K562 (cell line): ENCODE data around the gene IGIP. TPM values are rescaled to one million over a fixed set of nuclear protein-coding genes. Genes with fewer than 3 reads are reported as not detected.

Experiments used
- BACH1 ChIP-seq: fragments of 200-800 bp; sonication (Bioruptor generic); IDR thresholded peaks from 2 replicates; pipeline ENCODE4 v1.6.1; 2016; ENCODE audit warnings: missing genetic modification characterization, missing compliant biosample characterization
- BRD9 ChIP-seq: fragments of 450-650 bp; IDR thresholded peaks from 2 replicates; pipeline ENCODE4 v1.6.1; 2018; ENCODE audit warnings: low read depth; ENCODE audit not compliant: partially characterized antibody
- CEBPZ ChIP-seq: fragments of 150-350 bp; IDR thresholded peaks from 2 replicates; pipeline ENCODE4 v1.6.1; 2014; ENCODE audit warnings: low read depth, mild to moderate bottlenecking, low read length, borderline replicate concordance
- DLX4 ChIP-seq: fragments of 250-450 bp; sonication (Bioruptor Pico); IDR thresholded peaks from 2 replicates; pipeline ENCODE4 v1.6.1; 2021; ENCODE audit warnings: mild to moderate bottlenecking
- ELF4 ChIP-seq: fragments of 450-650 bp; formaldehyde crosslinking; IDR thresholded peaks from 2 replicates; pipeline ENCODE4 v1.4.0; 2022; ENCODE audit warnings: missing genetic modification characterization
- FOS ChIP-seq: IDR thresholded peaks from 3 replicates; pipeline ENCODE4 v1.6.1; 2011; ENCODE audit not compliant: insufficient read length; ENCODE audit errors: extremely low read depth
- HES1 ChIP-seq: fragments of 450-650 bp; IDR thresholded peaks from 2 replicates; pipeline ENCODE4 v1.6.1; 2016; ENCODE audit warnings: low read depth, mild to moderate bottlenecking, moderate library complexity
- HMG20B ChIP-seq: fragments of 250-450 bp; sonication (Bioruptor Pico); IDR thresholded peaks from 2 replicates; pipeline ENCODE4 v1.5.0; 2021; ENCODE audit warnings: mild to moderate bottlenecking
- NFATC3 ChIP-seq: fragments of 450-650 bp; IDR thresholded peaks from 2 replicates; pipeline ENCODE4 v1.6.1; 2017; ENCODE audit warnings: mild to moderate bottlenecking
- PHF21A ChIP-seq: fragments of 450-650 bp; IDR thresholded peaks from 2 replicates; pipeline ENCODE4 v1.6.1; 2017; ENCODE audit warnings: low read depth, borderline replicate concordance
- POLR2A ChIP-seq: fragments of 450-650 bp; conservative IDR thresholded peaks from 2 replicates; pipeline ENCODE4 v1.6.1; 2016
- SMAD3 ChIP-seq: fragments of 450-650 bp; formaldehyde crosslinking; conservative IDR thresholded peaks from 2 replicates; pipeline ENCODE4 v1.4.0; 2020; ENCODE audit warnings: mild to moderate bottlenecking
- SRSF9 ChIP-seq: fragments of 200-400 bp; formaldehyde crosslinking; IDR thresholded peaks from 2 replicates; pipeline ENCODE4 v1.6.1; 2017; ENCODE audit warnings: low read depth, low read length, borderline replicate concordance
- TCFL5 ChIP-seq: fragments of 250-450 bp; sonication (Bioruptor Pico); conservative IDR thresholded peaks from 2 replicates; pipeline ENCODE4 v1.6.1; 2021; ENCODE audit warnings: mild to moderate bottlenecking, moderate library complexity, matching md5 sums
- TEAD1 ChIP-seq, 2 experiments: fragments of 450-650 bp in 1 of 2; sonication (generic) in 1 of 2; formaldehyde crosslinking; IDR thresholded peaks; 2 replicates each; pipeline versions ENCODE4 v1.4.0 to v1.8.0; 2020 to 2022; ENCODE audit warnings: mild to moderate bottlenecking in 2 of 2, missing genetic modification reagents in 1 of 2
- UBTF ChIP-seq, 2 experiments: IDR thresholded peaks; 2 replicates each; pipeline ENCODE4 v1.6.1; 2012; ENCODE audit warnings: improper control_type of control experiment in 2 of 2, low read depth in 2 of 2, low read length in 2 of 2, borderline replicate concordance in 1 of 2
- ZNF175 ChIP-seq: fragments of 200-800 bp; sonication (Bioruptor generic); IDR thresholded peaks from 2 replicates; pipeline ENCODE4 v1.6.1; 2016; ENCODE audit warnings: low read depth, mild to moderate bottlenecking, missing genetic modification characterization, missing compliant biosample characterization
- polyA plus RNA-seq, 8 experiments: library from polyadenylated mRNA; depleted of rRNA in 4 of 8; stranded (reverse) in 5 of 8; unstranded in 3 of 8; fragments of >200 nt; fragmentation: Nextera tagmentation in 2 of 8; fragmentation: Illumina TruSeq in 1 of 8; extraction: Ambion mirVana in 2 of 8; extraction: Trizol in 1 of 8; gene quantifications; 2 replicates each; pipeline versions ENCODE4 v1.2.1 to v1.2.3, GENCODE V29; 2011 to 2014; ENCODE audit warnings: inconsistent platforms in 1 of 8, missing spikeins in 1 of 8
- total RNA-seq, 7 experiments: library from RNA; depleted of rRNA in 6 of 7; stranded (reverse); fragments of >200 nt in 6 of 7; fragmentation: Illumina TruSeq in 2 of 7; extraction: Trizol in 2 of 7; gene quantifications; 2 replicates each; pipeline versions ENCODE4 v1.2.1 to v1.2.3, GENCODE V29; 2011 to 2021; ENCODE audit warnings: low replicate concordance in 1 of 7

The IGIP gene
- total and polyA plus RNA-seq, 9 of the 15 experiments (the other 6 are each of a cell fraction or from before 2014, with no cell fraction given) = 0.52 to 1.6 (median 1.2) TPM

- TF ChIP-seq CEBPZ = no peak
- no peak for TF ChIP-seq HES1
- no peak for TF ChIP-seq FOS
- TF ChIP-seq POLR2A = no peak; the same call in 1 of the 2 replicates
- no peak for TF ChIP-seq SMAD3 (CRISPR knock-in tag)
- TF ChIP-seq ZNF175 (CRISPR knock-in tag) = no peak; the same call in 1 of the 2 replicates
- TF ChIP-seq UBTF (IDR thresholded peaks at IDR 0.05; ENCODE audit: borderline replicate concordance in 1 of 2, low read depth in 2 of 2, low read length in 2 of 2) = peak in 1 of 2 experiments; percentile 61; a peak in 1 of 4 replicates
- TF ChIP-seq BACH1 (tag) = no peak
- TF ChIP-seq NFATC3 = no peak
- TF ChIP-seq ELF4 (CRISPR knock-in tag) = no peak
- no peak for TF ChIP-seq SRSF9
- no peak for TF ChIP-seq PHF21A
- no peak for TF ChIP-seq TCFL5 (CRISPR knock-in tag)
- TF ChIP-seq HMG20B = no peak
- no peak for TF ChIP-seq TEAD1 (CRISPR knock-in tag; IDR thresholded peaks at IDR 0.05)
- TF ChIP-seq DLX4 = no peak
- TF ChIP-seq BRD9 = no peak
Measured at GRCh38 chr5:140113699-140114263, 12.0 kb upstream of the IGIP start, which contains the start of gene PURA (continued).
